NOMO-1 treated with DMSO at 0.1 percent for 48 hours (cell line): ENCODE results near the gene TOR4A.
"Not testable (repeated sequence)": the region's sequence is repeated elsewhere in the genome, so short reads cannot be mapped to it uniquely, and the experiment has no call there.

ENCODE experiments used
- DNase-seq: peaks from one replicate; lab custom pipeline; 2025; ENCODE audit not compliant: unreplicated experiment; lab: John Stamatoyannopoulos, UW

Gene TOR4A

GRCh38 chr9:137315581-137316011, 38.1 kb downstream of the TOR4A start:
- no peak for DNase-seq

DNA sequence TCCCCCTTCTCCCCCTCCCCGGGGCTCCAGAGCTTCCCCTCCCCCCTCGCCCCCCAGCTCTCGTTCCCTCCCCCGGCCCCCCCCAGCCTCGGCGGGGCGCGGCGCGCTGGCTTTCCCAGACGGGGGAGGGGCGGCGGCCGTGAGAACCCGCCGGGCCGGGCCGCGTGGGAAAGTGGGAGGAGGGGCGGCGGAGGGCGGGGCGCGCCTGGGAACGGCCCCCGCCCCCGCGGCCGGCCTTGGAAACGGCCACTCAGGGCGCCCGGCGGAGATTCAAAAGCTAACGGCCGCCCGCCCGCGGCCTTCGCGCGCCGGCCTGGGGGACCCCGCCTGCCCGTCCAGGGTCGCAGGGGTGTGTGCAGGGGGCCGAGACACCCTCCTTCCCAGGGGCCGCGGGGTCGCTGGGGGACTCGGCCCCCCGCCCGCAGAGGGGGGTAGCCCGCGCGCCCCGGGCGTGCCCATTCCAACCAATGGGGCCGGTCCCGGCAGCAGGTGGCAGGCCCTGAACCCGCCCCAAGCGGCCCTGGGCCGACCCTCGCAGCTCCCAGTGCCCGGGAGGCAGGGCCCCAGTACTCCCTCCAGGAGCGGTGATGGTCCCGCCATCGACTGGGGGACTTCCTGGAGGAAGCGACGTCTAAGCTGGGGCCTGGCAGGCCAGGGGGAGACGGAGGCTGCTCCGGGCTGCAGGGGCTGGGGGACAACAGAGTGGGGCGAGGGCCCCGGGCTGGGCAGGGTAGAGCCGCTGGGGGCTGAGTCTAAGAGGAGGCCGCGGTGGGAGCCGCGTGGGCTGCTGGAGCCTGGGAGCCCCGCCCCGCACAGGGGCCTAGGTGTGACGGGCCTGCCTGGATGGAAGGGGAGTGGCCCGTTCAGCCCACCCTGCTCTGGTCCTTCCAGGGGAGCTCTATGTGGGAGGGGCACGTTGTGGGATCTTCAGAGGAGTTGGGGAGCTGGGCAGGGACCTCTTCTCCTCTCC, 38.8 kb downstream of the TOR4A start:
- DNase-seq, result no peak

GRCh38 chr9:137317021-137317717, 39.6 kb downstream of the TOR4A start:
- DNase-seq, result no peak

- no peak for DNase-seq
Measured at GRCh38 chr9:137317718-137318511, 40.4 kb downstream of the TOR4A start.

DNA sequence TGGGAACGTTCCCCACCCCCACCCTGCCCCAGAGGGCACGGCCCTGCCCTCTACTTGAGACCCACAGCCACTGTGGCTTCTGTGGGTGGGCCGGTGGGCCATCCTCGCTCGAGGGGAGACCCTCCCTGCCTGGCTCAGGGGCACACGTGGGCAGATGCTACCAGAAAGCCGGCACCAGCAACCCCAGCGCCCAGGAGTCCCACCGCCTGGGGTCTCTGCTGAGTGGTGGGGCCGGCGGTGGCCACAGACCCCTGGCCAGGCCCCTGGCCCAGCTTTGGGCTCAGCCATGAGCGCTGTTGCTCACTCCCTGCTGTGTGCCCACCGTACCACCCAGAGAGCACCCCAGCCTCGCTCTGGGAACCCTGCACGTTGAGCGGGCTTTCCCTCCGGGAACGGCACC, 41.1 kb downstream of the TOR4A start:
- no peak for DNase-seq

DNA sequence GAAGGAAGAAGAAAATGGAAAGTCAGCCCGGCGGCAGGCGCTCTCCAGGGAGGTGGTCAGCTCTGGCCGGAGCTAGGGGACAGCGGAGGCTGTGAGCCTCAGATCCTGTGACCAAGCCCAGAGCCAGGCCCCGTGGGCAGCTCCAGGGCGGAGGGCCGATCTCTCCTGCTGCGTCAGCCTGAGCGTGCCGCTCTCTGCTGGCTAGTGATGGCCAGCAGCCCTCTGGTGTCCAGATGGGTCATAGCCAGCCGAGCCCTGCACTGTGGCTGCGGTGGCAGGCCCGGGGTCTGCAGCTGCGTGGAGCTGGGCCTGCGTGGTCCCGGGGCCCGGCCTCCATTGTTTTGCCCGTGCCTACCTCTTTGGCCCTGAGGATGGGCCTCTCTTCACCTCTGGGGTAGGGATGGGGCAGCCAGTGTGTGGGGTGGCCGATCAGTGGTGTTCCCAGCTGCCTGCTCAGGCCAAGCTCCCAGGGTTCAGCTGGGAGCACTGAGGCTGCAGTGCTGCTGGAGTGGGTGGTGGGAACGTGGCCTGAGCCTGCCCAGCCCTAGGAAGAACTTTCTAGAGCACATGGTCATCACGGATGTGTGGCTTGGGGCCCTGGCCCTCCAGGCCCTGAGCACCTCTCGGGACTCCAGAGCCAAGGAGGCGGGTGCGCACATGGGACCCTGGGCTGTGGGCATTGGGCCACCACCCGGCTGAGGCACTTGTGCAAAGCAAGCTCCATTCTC, 41.6 kb downstream of the TOR4A start:
- no peak for DNase-seq

- no peak for DNase-seq
Measured at GRCh38 chr9:137319739-137320551, 42.4 kb downstream of the TOR4A start.

GRCh38 chr9:137320555-137321384, 43.2 kb downstream of the TOR4A start:
- DNase-seq, result peak; percentile 62

DNA sequence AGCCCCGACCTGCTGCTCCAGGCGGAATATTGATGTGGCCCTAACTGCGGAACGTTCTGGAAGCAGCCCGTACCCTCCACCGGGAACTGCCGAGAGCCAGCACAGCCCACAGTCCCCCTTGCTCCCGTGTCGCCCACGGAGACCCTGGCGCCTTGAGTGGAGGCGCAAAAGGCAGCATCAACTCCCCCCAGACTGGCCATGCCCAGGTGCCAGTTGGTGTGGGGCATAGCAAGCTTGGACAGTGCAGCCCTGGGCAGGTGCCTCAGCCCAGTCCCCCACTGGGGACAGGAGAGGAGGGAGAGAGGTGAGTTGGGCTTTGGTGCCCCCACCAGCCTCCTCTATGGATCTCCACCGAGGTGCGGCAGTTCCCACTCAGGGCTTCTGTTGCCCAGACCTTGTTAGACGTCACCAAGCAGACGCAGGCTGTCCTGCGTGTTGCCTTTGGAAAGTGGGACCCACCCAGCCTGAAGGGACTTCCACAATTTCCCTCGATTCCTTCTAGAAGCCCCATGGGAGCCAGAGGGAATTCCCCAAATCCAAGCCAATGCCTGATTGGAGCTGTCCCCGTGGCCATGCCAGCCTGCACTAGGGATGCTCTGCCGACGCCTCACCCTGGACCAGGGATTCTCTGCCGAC, 44.3 kb downstream of the TOR4A start:
- no peak for DNase-seq

- no peak for DNase-seq
Measured at GRCh38 chr9:137323531-137324331, 46.2 kb downstream of the TOR4A start.

DNA sequence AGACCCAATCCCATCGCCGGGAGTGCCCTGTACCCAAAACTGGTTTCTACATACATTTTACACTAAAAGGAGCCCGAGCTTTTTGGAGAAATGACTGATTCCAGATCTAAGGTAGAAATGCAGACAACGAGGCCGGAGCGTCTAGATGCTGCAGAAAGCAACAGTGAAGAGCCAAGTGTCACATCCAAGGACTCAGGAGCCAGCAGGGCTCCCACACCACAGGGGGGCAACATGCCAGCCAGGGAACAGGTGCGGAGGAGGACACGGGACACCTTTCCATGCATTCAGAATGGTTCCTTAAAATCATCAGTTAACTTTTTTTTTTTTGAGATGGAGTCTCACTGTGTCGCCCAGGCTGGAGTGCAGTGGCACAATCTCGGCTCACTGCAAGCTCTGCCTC, 47.6 kb downstream of the TOR4A start:
- DNase-seq, result no peak

DNA sequence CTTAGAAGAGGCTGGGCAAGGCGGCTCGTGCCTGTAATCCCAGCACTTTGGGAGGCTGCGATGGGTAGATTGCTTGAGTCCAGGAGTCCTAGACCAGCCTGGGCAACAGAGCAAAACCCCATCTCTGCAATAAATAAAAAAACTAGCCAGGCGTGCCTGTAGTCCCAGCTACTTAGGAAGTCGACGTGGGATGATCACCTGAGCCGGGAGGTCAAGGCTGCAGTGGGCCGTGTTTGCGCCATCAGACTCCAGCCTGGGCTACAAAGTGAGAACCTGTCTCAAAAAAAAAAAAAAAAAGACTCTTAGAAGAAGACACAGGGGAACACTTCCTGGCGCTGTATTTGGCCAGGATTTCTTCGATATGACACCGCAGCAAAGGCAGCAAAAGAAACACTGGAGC, 48.3 kb downstream of the TOR4A start:
- no peak for DNase-seq

- no peak for DNase-seq
Measured at GRCh38 chr9:137326445-137327065, 49.0 kb downstream of the TOR4A start.

DNA sequence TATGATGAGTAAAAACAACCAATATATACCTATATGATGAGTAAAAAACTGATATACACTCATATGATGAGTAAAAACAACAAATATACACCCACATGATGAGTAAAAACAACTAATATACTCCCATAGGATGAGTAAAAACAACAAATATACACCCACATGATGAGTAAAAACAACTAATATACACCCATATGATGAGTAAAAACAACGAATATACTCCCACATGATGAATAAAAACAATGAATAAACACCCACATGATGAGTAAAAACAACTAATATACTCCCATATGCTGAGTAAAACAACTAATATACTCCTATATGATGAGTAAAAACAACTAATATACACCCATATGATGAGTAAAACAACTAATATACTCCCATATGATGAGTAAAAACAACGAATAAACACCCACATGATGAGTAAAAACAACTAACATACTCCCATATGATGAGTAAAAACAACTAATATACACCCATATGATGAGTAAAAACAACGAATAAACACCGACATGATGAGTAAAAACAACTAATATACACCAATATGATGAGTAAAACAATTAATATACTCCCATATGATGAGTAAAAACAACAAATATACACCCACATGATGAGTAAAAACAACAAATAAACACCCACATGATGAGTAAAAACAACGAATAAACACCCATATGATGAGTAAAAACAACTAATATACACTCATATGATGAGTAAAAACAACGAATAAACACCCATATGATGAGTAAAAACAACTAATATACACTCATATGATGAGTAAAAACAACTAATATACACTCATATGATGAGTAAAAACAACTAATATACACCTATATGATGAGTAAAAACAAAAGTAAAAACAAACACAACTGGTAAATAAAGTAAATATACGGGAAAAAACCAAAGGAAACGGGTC, 50.4 kb downstream of the TOR4A start:
- not testable (repeated sequence) for DNase-seq

DNA sequence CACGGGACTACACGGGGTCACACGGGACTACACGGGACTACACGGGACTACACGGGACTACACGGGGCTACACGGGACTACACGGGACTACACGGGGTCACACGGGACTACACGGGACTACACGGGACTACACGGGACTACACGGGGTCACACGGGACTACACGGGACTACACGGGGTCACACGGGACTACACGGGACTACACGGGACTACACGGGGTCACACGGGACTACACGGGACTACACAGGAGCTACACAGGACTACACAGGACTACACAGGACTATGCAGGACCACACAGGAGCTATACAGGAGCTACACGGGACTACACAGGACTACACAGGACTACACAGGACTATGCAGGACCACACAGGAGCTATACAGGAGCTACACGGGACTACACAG, 52.1 kb downstream of the TOR4A start:
- DNase-seq, result not testable (repeated sequence)

GRCh38 chr9:137330689-137331088, 53.2 kb downstream of the TOR4A start:
- DNase-seq, result no peak
